Measurements from ENCODE around the gene CFP.
A peak's percentile ranks its signal among the peaks of the same experiment; 100 is the strongest.

The CFP gene

DNA sequence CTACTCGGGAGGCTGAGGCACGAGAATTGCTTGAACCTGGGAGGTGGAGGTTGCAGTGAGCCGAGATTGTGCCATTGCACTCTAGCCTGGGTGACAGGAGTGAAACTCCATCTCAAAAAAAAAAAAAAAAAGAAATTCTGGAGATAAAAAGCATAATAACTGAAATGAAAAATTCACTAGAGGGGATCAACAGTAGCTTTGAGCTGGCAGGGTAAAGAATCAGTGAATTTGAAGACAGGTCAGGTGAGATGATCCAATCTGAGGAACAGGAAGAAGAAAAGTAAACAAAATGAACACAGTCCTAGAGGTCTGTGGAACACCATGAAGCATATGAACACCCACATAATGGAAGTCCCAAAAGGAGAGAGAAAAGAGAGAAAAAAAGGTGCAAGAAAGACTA, 32.5 kb downstream of the CFP start:
- DNase-seq, result no peak

DNA sequence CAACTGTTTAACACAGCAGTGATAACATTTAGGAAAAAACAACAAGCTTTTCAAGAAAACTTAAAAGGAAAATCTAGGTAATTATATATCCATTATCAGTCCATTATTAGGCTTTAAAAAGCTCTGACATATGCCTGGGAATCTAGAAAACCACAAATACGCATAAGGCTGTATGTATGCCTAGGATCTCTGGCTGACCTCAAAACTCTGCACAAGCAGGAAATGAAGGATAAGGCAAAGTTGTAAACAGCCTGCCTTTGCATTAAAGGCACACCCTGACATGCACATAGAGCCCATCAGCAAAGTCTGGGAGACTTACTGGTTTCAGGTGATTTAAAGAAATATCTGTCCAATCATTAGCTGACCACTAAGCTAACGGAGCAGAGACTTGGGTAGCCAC, 33.5 kb downstream of the CFP start:
- DNase-seq, result no peak

DNA sequence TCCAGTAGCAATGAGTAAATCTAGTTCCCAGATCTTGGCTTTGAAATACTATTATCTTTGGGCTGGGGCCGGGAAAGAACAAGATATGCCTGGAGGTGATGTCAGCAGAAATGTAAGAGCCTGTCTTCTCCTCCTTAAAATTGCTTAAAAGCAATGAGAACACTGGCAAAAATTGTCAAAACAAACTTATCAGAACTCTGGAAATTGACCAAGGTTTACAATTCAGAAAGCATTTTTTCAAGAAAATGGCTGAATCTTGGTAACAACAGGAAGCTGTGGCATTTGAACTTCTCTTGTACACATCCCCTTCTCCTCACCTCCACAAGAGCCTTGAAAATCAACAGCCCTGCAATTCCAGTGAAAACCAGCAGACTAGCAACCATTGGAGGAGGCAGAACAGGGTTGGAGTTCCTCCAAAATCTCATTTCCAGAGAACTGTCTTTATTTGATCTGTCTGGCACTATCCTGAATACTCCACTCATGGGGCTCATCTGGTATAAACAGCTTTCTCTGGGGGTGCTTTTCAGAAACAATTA, 33.9 kb downstream of the CFP start:
- no peak for DNase-seq

DNA sequence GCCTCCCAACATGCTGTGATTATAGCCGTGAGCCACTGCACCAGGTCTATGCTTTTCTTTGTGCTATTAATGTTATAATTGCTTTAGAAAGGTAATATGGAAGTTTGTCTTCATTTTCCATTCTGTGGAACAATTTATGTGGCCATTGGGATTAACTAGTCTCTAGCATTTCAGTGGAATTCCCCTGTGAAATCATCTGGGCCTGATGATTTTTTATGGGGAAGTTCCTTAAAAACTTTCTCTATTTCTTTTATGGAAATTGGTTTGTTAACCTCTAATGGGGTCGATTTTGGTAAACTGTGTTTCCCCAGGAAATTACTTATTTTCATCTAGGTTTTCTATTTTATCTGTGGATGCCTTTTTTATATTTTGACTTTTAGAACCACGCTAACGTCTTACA, 36.2 kb downstream of the CFP start:
- no peak for DNase-seq

DNA sequence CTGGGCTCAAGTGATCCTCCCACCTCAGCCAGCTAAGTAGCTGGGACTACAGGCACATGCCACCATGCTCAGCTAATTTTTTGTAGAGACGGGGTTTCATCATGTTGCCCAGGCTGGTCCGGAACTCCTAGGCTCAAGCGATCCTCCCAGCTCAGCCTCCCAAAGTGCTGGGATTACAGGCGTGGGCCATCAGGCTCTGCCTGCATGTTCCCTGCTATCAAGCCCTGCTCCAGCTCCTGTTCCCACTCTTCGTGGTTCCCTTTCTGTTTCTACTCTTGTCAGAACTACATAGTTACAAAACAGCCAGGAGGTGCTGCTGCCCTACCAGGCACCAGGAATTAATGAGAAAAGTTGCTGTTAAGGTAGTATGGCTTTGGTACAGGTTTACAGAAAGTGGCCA, 38.7 kb downstream of the CFP start:
- no peak for DNase-seq

DNA sequence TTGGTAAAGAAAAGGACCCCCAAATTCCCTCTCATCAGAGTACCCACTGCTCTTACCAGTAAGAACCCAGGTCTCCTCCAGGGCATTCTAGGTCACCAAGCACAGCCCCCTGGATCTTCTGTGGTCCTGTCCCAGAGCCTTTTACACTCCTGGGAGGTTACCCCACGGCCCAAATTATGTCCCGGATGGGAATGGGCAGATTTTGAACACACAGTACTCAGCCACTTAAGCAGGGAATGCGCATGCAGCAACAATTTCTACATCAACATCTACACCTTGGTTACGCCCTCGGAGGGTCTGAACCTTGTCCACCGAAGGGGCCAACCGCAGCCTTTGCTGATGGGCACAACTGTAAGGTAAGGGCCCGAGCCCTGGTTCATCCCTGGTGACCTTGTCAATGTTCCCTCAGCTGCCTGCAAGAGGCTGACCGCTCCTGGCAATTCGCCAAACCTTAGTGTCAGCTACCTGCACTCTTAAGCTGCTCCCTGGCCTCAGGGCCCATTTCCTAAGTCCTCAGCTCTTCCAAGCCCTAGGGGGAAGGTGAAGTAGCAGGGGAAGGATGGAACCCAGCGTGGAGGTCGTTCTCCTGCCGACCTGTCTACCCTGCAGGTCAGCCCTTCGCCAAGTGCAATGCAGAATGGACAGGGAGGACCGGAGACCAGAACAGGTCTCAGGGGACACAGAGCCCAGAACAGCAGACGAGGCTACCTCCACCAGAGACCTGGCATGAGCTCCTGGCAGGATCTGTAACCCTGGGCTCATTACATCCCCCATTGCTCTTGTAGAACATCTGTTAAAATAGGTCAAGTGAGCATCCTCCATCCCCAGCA, 41.6 kb downstream of the CFP start:
- no peak for DNase-seq

DNA sequence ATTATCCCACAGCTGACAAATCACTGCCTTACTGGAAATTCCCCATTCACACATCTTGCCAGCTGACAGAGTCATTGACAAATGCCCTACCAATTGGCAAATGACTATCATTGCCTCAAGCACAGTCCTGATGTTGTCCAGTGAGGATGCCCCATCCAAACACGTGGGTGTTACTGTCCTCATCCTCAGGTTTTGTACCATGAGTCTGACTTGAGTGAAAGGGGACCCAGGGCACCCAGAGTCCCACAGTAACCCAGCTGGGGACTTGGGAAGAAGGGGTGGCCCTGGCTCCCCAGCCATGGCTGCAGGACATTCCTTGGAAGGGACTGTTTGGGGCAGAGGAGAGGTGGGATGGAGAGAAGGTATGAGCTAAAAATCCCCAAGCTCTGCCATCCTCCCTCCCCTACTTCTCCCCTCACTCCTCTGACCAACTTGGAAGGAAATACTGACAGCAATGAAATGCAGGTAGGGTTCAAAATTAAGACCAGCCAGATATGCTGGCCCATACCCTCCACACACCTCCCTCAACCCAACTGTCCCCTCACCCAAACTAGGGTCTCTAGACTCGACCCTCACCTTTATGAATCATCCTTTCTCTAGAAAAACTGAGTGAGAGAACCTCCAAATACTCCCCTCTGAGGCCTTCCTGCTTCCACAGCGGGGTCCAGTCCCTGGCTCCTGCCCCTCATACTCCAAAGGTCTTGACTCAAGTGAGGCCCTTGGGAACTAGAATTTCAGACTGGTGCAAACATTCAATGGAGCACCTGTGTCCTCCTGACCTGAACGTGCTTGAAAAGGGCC, 42.4 kb downstream of the CFP start:
- DNase-seq, result no peak

DNA sequence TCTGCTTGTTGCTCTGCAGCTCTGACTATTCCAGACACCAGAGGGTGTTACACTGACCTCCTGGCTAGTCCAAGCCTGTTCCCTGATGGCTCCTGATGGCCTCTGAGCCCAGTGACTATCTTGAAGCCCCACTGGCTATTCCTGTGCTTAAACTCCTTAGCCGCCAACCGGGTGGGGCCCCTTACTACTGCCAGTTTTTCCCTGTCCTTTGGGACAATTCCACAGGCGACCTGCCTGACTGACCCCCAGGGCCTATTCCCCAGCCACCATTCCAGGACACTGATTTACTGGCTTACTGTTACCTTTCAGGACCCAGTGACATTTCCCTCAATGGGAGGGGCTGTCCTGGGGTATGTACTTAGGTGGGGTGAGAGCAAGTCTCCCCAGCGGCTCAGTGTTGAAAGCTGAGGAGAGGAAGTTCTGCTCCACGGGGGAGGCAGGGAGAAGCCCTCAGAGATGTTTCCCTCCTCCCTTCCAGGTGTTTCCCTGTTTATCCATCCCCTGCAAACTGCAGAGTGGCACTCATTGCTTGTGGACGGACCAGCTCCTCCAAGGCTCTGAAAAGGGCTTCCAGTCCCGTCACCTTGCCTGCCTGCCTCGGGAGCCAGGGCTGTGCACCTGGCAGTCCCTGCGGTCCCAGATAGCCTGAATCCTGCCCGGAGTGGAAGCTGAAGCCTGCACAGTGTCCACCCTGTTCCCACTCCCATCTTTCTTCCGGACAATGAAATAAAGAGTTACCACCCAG, 43.5 kb downstream of the CFP start:
- no peak for DNase-seq

DNA sequence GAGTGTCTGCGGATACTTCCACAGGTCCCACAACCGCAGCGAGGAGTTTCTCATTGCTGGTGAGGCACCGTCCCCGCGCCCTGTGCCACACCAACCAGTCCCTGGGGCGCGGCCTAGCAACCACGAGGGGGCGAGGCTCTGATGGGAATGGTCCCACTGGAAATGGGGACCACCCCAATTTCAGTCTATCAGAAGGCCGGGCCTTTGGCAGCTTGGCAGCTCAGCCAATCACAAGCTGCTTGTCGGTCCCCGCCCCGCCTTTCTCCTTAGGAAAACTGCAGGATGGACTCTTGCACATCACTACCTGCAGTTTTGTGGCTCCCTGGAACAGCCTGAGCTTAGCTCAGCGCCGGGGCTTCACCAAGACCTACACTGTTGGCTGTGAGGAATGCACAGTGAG, 44.5 kb downstream of the CFP start:
- DNase-seq, result no peak

DNA sequence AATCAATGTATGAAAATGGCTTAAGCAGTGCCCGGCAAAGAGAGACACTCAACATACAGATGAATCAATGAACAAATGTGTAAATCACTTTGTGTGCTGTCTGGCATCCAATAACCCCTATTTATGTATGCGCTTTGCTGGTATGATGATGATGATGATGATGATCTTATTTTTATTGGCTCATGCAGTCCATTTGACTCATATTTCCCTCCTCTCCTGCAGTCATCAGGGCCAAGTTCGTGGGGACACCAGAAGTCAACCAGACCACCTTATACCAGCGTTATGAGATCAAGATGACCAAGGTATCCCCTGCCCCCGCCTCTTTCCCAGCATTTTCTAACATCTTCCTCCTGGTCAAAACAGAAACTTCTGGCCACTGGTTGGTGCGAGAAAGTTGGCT, 45.0 kb downstream of the CFP start:
- DNase-seq, result no peak

DNA sequence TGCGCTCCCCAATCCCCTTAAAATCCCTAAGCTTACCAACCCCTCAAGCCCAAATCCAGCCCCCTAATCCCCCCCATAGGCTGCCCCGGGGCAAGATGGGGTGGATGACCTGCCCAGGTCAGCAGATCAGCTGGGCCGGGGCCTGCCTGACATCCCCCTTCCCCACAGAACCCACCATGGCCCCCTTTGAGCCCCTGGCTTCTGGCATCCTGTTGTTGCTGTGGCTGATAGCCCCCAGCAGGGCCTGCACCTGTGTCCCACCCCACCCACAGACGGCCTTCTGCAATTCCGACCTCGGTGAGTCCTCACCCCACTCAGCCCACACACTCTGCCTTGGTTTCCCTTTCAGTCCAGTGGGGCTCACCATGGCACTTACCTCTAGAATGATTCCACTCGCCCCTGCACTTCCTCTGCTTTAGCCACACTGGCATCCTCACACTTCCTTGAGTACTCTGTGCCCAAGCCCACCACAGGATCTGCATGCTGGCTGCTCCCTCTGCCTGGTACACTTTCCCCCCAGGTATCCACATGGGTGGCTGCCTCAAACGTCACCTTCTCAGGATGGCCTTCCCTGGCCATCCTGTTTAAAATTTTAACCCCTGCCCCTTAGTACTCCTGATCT, 46.4 kb downstream of the CFP start:
- no peak for DNase-seq

DNA sequence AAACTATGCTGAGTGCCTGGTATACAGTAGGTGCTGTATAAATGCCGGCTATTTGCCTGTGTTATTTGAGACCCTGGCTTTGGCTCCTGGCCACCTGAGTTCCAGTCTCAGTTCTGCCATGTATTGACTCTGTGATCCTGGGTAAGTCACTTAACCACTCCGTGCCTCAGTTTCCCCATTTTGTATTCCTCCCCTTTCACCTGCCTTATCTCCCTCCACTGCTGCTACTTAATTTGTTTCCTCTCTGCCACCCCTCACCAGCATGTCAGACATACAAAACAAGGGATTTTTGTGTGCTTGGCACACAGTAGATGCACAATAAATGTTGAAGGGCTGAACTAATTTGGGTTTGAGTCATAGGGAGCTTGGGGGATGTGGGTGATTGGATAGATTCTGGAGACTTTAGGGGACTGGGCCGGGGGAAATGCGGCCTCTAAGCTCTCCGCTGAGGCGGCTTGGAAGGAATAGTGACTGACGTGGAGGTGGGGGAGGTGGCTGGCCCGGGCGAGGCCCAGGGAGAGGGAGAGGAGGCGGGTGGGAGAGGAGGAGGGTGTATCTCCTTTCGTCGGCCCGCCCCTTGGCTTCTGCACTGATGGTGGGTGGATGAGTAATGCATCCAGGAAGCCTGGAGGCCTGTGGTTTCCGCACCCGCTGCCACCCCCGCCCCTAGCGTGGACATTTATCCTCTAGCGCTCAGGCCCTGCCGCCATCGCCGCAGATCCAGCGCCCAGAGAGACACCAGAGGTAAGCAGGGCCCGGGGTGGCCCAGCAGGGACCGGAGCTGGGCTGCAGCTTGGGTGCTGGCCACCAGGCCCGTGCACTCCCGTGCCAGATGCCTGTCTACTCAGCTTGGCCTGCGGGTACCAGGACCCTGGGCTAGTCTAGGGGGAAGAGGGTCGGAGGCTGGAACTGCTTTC, 47.7 kb downstream of the CFP start, which contains the start of gene TIMP1:
Gene TIMP1 (plus strand): TSS at position 706 of the 917 bp plus-strand sequence. CDS start 980 bp downstream, outside the sequence.
- DNase-seq, result peak; percentile 94

DNA sequence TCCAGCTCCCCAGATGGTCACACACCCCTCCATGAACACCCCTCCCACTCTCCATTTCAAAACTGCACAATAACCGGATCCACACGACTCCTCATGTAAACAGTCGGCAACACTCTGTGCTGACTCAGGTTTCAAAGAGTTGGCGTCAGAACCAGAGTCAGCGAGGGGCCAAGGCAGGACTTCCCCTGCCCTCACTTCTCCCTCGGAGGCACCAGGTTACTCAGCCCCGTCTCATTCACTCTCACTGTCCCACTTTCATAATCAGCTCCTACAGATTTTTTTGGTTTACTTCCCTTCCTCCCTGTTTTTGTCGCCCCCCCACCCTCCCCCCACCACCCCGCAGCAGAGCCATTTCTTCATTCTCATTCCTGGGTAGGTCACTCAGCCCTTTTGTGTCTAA, 50.2 kb downstream of the CFP start:
- DNase-seq, result no peak

DNA sequence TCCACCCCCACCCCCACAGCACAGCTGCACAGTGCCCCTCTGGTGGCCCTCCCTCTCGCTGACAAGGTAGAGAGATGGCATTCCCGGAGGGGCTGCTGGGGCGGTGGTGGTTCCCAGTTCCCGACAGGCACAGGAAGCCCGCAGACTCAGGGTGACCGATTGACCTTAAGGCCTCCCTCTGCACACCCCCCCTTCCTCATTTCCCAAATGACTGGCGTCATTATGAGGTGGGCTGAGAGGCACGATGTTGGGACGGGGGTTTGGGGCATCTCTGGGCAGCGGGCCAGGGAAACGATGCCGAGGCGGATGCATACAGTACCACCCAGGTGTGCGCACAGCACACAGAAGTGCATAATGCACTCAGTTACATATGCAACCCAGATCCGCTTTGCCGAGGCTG, 51.0 kb downstream of the CFP start:
- no peak for DNase-seq

DNA sequence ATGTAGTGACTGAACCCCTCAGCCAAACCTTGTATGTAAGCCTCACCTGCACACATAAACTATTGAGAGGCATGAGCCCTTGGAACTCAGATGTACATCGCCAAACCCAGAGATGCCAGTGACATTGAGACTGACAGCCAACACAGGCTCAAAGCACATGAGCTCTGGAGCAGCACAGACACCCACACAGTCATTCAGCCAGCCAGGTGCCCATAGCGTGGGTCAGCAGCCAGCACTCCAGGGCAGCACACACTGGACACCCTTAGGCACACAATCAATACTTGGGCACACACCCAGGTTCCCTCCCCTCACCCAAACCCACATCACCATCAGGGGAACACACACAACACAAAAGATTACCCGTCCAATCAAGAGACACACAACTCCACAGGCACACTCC, 51.8 kb downstream of the CFP start:
- DNase-seq, result no peak

DNA sequence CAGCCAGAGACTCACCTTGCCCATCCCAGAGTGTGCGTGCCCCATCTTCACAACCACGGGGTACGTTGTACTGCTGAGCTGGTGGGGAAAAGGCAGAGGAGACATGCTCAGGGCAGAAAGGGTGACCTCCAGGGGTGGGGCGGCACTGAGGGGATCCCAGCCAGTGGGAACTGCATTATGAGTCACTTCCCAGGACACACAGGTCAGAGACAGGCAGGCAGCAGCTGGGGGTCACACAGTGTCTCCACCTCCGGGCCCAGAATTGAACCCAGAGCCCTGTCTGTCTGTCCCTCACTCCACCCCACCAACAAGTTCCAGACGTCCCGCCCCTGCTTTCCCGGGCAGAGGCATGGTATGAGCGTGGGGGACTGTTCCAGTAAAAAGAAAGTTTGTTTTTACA, 52.3 kb downstream of the CFP start:
- DNase-seq, result no peak

DNA sequence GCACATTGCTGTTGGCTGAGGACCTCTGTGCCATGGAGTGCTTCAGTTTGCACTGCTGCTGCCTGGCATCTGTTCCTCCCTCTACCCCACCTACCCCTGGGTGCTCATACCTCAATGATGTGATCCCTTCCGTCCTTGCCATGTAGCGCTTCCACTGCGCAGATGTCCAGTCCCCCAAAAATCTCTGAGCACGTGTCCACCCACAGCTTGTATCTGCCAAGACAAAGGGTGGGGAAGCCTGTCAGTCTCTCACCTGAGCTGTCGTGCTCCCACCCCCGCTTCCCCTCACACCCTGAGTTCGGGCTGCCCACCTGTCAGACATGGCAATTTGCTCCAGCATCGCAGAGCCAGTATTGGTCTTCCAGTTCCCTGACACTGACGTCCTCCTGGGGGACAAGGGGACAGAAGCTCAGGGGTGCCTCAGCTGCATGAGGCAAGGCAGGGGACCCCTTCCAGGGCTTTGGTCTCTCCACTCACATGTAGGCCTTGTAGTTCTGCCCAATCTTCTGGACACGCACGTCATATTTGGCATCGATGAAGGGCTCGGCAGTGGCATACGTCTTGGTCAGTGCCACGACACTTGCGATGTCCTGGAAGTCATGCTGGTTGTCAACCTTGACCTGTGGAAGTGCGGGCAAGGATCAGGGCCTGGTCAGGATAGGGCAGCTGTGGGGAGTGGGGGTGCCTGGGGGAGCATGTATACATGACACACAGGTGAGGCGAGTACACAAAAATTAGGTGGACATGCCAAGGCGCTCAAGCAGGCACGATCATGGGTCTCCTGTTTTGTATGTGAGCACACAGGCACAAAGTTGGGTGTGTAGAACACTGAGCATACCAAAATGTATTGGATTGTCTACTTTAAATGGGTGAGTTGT, 53.5 kb downstream of the CFP start:
- DNase-seq, result no peak

DNA sequence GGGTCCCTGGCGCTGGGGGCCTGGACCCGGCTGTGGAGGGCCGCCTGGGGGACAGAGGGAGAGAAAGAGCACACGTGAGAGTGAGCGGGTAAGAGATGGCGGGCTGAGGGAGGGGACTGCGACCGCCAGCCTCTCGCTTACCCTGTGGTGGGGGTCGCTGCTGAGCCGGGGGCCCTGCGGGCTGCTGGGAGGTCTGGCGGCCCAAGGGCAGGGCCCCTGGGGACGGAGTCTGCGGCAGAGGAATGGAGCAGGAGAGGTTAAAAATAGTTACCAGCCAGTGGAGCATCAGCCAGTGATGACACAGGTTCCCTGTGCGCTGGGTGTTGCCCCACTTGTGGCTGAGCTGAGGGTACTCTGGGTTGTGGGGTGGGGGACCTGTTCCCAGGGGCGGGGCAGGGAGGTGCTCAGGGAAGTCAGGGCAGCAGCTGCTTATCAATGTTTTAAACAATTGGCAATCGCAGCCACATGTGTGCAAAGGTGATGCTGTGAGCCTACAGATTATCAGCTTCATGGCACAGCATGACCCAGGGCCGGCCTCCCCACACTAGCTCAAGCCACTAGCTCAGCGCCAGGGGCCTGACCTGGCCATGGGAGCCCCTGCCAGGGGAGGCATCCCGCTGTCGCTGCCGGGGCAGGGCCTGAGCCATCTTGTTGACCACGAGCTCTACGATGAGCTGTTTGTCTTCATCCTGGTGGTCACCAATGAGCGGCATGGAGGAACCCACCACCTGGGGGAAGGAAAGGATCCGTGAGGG, 55.0 kb downstream of the CFP start:
- DNase-seq, result peak; percentile 84

DNA sequence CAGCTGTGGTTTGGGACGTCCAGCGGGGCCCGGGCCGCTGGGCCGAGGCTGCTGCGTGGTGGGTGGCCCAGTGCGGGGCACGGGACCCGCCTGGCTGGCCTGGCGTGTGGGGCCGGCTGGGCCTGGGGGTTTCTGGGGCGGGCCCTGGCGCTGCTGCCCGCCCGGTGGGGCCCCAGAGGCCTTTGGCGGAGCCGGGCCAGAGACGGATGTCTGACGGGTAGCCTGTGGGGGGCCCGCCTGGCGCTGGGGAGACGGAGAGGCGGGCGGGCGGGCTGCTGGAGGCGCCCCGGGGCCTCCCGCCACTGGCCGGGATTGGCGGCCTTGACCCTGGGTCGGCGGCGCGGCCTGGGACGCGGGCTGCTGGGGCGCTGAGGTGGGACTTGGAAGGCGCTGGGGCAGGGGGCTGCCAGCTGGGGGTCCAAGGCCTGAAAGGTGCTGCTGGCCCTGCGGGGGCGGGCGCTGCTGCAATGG, 55.6 kb downstream of the CFP start:
- no peak for DNase-seq
